COLO829 (cell line): Measurements from ENCODE around the gene SNX9.

Experiments used
- DNase-seq: peaks from one replicate; pipeline ENCODE4 v3.0.0; 2012; ENCODE audit warnings: low spot score

SNX9 gene

GRCh38 chr6:157980288-157981131 is 157.5 kb downstream of the SNX9 start:
- no peak for DNase-seq

GRCh38 chr6:157981132-157981394 is 158.0 kb downstream of the SNX9 start:
- DNase-seq = no peak

- DNase-seq = peak; percentile 21
Observed at GRCh38 chr6:157981395-157982101, 158.5 kb downstream of the SNX9 start, which contains the start of gene SYNJ2. TSS of gene SYNJ2 (plus strand) at chr6:157981863. CDS start at chr6:157981962, 99 bp downstream.

DNA sequence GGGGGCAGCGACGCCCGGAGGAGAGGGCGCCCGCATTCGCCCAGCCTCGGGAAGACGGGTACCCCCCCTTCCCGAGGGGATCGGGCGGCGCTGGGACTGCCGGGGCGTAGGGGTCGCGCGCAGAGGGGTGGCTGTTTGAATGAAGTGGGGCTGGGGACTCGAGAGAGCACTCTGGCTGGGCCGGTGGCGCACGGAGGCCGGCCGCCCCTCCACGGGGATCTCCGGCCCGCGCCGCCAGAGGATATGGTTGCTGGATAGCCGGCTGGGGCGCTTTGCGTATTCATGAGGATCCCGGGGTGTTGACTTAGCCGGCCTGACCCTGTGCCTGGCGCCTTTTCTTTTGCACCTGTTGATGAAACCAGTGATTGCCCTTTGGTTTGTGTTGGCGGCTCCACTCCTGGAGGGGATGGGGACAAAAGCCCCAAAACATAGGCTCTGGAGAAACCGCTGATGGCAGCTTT is 159.1 kb downstream of the SNX9 start:
- no peak for DNase-seq

DNA sequence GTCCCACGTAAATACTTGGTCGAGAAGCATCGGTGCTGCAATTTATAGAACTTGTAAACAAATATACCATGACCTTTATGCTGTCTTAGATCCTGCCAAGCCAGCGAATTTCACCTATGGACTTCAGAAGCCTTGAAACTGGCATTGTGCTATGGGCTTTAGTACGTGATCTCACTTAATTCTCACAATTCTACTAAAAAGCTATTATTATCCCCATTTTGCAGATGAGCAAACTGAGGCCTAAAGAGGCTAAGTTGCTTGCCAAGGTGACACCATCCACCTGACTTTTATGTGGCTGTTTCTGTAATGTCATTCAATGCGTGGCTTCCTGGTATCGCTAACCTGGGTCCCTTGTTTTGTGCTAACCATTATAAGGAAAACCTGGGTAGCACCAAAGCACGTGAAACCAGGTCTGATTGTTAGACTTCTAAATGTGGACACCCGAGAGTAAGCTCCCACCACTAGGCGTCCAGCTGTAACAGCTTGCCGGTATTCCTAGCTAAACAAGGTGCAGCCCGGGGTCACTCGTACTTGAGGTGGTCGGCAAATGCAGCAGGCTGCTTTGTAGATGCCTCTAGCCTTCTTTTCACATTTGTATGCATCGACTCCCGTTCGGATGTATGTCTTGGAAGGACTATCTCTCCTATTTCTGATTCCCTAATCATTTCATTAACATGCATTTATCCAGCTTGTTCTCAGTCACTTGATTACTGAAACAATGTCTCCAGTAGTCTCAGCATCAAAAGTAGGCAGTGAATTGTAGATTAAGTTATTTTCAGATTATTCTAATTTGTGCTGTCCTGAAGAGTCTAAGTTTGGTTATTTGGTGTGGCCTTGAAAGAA is 159.7 kb downstream of the SNX9 start:
- no peak for DNase-seq

DNA sequence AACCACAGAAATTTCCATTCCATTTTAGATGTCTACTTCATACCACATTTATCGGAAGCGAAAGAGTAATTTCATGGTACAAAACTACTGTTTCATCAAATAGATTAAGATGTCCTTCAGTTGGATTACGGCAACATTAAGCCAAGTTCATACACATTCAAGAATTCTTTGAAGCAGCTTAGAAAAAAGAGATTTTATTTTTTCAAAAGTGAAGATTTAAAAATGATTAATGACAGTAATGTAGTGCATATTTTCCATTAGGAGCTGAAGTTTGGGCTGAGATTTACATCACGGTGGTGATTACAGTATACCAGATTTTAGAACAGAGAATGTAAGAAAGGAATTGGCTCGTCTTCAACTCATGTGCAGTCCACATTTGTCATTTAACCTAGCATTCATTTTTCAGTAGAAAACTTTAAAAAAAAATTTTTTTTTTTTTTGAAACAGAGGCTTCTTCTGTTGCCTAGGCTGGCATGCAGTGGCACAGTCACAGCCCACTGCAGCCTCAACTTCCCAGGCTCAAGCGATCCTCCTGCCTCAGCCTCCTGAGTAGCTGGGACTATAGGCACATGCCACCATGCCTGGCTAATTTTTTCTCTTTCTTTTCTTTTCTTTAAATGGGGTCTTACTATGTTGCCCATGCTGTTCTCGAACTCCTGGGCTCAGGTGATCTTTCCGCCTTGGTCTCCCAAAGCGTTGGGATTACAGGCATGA is 160.5 kb downstream of the SNX9 start:
- DNase-seq = no peak

GRCh38 chr6:157984128-157984527 is 161.1 kb downstream of the SNX9 start:
- no peak for DNase-seq

DNA sequence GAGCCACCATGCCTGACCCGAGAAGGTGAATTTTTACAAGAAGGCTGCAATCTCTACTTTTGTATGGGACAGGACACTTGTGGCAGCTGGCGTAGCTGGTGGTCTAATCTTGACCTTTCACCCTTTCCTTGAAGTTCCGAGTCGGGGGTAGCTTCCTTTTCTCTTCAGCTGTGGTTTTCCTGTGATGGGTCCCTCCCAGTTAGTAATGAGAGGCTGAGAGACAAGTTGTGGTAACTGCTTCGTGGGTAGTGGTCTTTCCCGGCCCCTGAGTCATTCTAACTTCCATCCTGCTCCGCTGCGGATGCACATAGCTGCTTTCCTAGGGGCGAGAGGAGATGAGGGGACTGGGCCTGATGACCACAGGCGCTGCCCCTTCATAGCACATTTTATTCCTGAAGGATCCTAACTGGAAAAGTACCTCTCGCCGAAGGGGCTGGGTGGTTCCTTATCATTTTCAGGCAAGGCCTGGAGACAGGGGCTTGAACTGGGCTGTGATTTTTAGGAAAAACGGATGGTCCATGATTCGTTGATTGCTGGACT is 161.7 kb downstream of the SNX9 start:
- no peak for DNase-seq

GRCh38 chr6:157985378-157986155 is 162.5 kb downstream of the SNX9 start:
- DNase-seq = no peak

- no peak for DNase-seq
Observed at GRCh38 chr6:157987788-157988699, 165.0 kb downstream of the SNX9 start.

DNA sequence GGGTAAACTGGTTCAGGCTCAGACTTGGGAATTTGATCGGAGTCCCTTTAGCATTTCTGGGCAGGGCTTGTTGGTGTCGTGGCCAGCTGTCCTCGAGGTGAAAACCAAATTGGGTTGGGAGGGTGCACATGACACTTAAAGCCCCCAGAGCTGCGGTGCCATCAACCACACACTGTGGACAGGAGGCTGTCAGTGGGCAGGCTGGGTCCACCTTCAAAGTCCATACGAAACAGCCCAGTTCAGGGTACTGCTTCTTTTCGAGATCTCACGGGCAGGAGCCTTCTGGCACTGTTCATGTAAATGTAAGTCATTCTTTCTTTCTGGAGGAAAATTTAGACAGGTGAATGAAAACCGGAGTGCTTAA is 165.6 kb downstream of the SNX9 start:
- no peak for DNase-seq

GRCh38 chr6:157989541-157990289 is 166.7 kb downstream of the SNX9 start:
- DNase-seq = no peak

GRCh38 chr6:157990321-157991066 is 167.4 kb downstream of the SNX9 start:
- no peak for DNase-seq

GRCh38 chr6:157991067-157991432 is 168.0 kb downstream of the SNX9 start:
- DNase-seq = no peak

GRCh38 chr6:157993076-157993475 is 170.0 kb downstream of the SNX9 start:
- DNase-seq = no peak

DNA sequence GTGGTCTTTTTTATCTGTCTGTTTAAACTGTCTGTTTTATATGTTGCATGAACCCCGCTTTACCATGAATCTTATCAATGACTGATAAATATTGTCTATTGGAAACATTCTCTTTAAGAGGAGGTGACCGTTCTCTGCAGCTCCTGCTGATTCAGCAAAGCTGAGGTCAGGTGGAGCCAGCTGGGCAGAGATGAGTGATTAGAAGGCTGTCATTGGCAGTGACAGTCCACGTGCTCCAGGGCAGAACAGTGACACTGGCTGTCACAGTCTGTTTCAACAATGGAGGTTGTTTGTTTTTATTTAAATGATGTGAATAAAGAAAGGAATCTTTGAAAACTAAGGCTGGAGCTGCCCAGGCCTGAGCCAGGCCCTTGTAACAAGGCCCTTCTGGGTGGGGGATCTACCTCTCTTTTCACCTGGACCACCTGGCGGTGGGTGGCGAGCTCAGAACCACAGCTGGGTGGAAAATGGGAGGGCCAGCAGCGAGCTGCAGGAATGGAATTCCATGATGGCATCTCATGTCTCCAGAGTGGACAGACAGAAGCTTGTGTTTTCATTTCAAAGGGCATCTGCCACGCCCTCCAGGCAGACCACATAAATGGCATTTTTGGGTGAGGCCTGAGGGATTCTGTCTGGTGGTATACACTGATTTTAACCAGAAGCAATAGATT is 171.2 kb downstream of the SNX9 start:
- DNase-seq = no peak
